LNCaP clone FGC (cell line): ENCODE measurements around the gene GALK1.

Experiments
- DNase-seq: peaks from one replicate; pipeline ENCODE4 v3.0.0-alpha.2; 2011; ENCODE audit warnings: low read depth
- H3K4me3 ChIP-seq: 2 replicates; pipeline ENCODE4 v1.5.1; 2011; ENCODE audit warnings: mild to moderate bottlenecking, low read depth, low read length, control low read depth
- CTCF ChIP-seq: IDR thresholded peaks from 2 replicates; pipeline ENCODE4 v1.5.1; 2012; ENCODE audit warnings: mild to moderate bottlenecking; ENCODE audit not compliant: control insufficient read depth, insufficient read depth; ENCODE audit errors: extremely low read depth

The GALK1 gene

GRCh38 chr17:75756451-75757085 lies 8.4 kb downstream of the GALK1 start:
- no peak for TF ChIP-seq CTCF
- DNase-seq: no peak
- H3K4me3 ChIP-seq: no peak overlapping the region

GRCh38 chr17:75755990-75756389 lies 9.0 kb downstream of the GALK1 start:
- no peak for TF ChIP-seq CTCF
- no peak overlapping the region for H3K4me3 ChIP-seq
- no peak for DNase-seq

GRCh38 chr17:75755205-75755901 lies 9.6 kb downstream of the GALK1 start:
- no peak for DNase-seq
- TF ChIP-seq CTCF: no peak
- no peak overlapping the region for H3K4me3 ChIP-seq

GRCh38 chr17:75754378-75755204 lies 10.4 kb downstream of the GALK1 start:
- no peak for TF ChIP-seq CTCF
- DNase-seq: no peak
- H3K4me3 ChIP-seq: no peak overlapping the region

GRCh38 chr17:75753514-75754377 lies 11.2 kb downstream of the GALK1 start:
- H3K4me3 ChIP-seq: no peak overlapping the region
- TF ChIP-seq CTCF: no peak
- DNase-seq: no peak

GRCh38 chr17:75752802-75753513 lies 12.0 kb downstream of the GALK1 start:
- 0 out of 2 replicates have a peak, but pooled peaks have one; percentile 3 for TF ChIP-seq CTCF
- no peak for DNase-seq
- H3K4me3 ChIP-seq: no peak overlapping the region
